GM19240 (cell line): Measurements from ENCODE around the gene USP7.

ENCODE experiments used
- DNase-seq: peaks from one replicate; pipeline ENCODE4 v3.0.0; 2011; ENCODE audit warnings: low spot score; ENCODE audit not compliant: insufficient read length

USP7 gene

GRCh38 chr16:8952281-8952751 lies 11.4 kb downstream of the USP7 start:
- DNase-seq: no peak

DNA sequence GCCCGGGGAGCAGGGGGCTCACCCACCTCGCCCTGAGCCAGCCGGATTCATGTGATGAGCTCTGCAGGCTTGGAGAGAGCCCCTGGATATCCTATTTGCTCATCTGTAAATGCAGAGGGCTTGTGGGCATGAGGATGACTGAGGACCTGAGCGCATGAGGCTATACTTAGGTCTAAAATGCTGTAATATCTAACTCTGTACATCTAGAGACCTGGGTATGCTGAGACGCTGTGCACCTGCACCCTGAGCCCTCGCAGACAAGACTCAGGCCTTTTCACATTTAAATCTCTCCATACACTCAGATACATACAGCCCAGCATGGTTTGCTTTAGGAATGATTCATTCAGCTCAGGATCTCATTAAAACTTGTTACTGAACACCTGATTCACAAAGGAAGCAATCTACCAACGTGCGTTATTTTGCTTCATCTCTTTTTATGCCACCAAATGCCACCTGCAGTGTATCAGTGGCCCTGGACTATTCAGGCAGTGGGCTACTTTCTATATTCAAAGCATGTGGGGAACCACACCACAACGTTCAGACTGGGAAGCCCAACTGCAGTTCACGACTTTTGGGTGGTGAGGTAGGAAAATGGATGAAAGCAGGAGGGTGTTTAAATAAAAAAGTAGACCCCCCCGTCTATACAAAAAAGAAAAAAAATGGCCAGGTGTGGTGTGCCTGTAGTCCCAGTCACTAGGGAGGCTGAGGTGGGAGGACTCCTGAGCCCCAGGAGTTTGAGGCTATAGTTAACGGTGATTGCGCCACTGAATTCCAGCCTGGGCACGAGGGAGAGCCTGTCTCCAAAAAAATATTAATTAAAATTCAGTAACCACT lies 12.0 kb downstream of the USP7 start:
- DNase-seq: no peak

- DNase-seq: no peak
These were observed 13.1 kb downstream of the USP7 start for GRCh38 chr16:8950580-8951077.

GRCh38 chr16:8949536-8950418 lies 13.9 kb downstream of the USP7 start:
- no peak for DNase-seq

DNA sequence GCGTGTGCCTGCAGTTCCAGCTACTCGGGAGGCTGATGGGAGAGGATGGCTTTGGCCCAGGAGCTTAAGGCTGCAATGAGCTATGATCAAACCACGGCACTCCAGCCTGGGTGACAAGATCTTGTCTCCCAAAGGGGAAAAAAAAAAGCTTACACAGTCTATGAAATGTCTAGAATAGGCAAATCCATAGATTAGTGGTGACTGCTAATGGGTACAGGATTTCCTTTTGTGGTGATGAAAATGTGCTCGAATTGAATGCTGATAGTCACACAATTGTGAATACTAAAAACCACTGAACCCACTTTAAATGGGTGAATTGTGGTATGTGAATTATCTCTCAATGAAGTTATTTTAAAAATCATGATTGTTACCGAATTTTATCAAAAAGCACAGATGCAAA lies 14.9 kb downstream of the USP7 start:
- no peak for DNase-seq

GRCh38 chr16:8948069-8948593 lies 15.6 kb downstream of the USP7 start:
- no peak for DNase-seq

DNA sequence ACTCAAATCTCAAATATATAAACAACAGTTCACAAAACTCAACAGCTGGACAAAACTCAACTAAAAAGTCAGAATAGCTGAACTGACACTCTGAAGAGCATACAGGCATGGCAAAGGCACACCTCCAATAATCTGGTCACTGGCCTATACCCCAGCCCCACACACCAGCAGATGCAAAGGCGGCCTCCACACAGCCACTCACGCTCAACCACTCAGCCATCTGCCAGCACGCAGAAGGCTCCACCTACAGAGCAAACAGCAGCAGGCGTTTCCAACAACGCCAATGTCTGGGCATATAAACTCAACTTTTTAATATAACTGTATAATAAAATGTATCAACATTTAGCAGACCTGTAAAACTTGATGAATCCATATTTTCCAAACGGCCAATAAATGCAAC lies 17.2 kb downstream of the USP7 start:
- DNase-seq: no peak

- DNase-seq: no peak
These were observed 17.9 kb downstream of the USP7 start for GRCh38 chr16:8945626-8946296.

DNA sequence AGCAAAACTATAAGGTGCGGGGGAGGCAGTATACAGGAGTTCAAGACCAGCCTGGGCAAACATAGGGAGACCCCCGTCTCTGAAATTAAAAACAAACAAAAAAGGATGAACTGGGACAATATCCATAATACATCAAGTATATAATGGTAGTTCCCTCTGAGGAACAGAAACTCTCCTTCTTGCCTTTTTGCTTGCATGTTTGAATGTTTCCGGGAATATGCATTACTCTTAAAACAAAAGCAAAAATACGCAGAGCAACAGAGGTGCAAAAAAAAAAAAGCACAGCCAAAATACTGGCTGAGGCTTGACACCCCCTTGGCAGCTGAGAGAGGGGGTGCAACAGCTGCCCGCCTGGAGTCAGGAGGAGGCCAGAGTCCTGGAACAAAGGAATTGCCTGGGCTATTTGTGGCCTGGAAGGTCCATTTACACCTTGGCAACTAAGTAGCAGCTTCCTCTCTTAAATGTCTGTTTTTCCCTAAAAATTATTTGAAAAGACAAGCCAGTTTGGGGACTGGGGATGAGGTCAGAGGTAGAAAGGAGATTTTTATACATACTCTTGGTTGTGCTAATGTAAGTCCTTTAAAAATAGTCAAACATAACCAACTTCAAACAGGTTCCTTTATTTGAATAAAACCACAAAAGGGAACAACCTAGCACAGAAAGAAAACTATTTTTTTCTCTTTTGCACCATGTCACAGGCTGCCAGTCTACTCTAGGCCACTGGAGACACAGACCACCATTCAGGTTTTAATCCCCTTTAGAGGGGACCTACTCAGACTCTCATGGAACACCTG lies 19.5 kb downstream of the USP7 start:
- peak; percentile 51 for DNase-seq

DNA sequence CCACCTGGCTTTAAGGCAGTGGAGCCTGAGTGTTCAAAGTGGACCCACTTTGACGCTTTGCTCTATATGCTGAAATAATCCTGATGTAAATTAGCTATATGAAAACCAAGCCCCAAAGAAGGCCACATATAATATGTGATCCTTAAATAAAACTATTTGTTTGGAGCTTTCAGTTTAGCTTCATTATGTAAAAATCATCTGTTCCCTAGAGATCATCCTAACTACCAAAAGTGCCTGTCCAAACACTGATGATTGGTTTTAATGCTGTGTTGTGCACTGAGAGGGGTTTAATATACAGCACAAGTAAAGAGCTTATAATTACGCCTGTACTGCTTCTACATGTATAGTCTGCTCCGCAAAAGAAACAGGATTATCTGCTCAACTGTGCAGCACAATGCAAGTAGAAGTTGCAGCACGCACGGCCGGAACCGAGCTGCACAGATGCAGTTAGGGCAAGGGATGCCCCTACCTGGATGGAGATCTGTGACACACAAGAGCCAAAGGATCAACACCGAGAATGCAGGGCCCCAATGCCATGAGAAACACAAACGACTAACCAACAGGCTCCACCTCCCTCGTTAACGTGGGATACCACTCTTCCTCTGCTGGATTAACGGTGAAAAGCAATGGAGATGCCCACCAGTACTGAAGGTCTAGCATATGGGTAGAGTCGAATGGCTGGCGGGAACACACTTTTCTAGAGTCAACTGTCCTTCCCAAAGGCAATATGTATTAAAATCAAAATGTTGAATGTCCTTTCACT lies 20.5 kb downstream of the USP7 start:
- DNase-seq: no peak

- no peak for DNase-seq
These were observed 21.9 kb downstream of the USP7 start for GRCh38 chr16:8941718-8942344.

GRCh38 chr16:8937803-8938202 lies 25.9 kb downstream of the USP7 start:
- DNase-seq: no peak

DNA sequence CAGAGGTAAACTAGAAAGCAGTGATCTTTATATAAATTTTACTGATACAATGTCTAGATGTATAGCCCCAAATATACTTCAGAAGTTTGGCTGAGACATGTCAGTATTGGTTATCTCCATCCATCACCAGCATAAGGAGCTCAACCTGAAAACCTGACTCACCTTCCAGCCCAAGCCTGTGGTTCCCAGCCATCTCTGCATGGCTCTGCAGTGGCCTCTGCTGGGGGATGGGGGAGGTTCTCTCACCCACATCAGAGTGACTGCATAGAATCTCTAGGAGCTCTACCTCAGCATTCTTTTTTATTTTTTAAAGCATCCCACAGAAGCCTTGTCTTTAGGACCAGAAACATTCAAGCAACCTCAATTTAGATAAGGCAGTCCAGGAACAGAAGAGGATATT lies 27.3 kb downstream of the USP7 start:
- DNase-seq: peak; percentile 57

GRCh38 chr16:8935989-8936388 lies 27.7 kb downstream of the USP7 start:
- DNase-seq: no peak

DNA sequence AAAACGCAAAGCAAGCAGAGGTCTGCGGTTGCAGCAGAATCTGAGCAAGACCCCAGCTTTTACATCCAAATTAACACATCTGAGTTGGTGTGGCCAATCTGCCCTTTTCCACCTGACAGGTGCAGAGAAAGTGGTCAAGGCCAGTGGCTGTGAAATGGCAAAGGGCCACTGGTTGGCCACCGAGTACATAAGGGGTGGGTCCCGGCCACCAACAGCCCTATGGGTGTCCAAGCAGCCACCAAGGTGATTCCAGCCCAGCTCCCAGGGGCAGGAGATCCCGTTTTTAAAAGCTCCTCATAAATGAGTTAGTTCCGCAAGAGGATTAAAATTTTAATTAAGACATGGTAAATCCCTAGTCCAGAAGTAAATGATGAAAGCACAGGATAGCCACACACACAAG lies 29.1 kb downstream of the USP7 start:
- DNase-seq: no peak

DNA sequence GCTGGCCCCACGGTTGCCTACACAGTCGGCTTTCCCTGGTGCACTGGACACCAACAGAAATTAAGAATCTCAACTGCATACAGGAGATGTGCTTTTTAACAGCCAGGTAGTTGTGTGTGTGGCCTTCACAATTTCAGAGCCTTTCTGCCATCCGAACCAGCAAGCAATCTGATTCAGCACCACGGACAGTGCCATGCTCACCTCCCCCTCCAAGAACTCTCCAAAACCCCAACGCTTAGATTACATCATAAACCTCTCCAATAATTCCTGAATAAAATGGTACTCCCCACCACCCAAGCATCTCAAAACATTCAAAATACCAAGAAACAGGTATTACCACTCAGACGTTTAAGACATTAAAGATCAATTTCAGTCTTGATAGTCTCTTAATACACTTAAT lies 31.8 kb downstream of the USP7 start:
- no peak for DNase-seq

DNA sequence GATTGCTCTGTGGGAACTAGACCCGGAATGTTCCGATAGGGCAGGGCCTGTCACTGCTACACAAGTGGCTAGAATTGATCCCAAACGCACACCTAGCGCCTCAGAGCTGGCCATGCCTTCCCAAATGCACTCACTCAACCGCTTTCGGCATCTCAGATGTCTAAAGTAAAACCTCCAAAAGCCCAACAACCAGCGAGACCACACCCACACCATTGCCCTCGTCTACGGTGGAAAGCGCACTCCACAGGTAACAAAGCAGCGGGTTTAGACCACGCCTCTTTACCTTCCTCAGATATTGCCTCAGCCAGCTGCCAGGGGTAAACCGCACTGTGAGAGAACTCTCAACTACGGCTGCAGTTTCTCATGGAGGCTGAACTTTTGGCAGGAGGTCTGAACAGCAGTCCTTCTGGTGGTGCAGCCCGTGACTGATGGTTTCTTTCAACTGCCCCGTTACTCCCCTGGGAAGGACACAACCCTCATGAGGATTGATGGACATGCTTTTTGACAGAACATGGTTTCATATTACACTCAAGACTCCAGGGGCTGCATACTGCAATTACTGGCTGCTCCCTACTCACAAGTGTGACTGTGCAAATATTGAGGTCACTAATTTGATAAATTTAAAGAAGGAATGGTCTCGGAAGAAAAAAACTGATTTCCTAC lies 34.5 kb downstream of the USP7 start:
- no peak for DNase-seq

GRCh38 chr16:8928467-8928957 lies 35.2 kb downstream of the USP7 start:
- no peak for DNase-seq

DNA sequence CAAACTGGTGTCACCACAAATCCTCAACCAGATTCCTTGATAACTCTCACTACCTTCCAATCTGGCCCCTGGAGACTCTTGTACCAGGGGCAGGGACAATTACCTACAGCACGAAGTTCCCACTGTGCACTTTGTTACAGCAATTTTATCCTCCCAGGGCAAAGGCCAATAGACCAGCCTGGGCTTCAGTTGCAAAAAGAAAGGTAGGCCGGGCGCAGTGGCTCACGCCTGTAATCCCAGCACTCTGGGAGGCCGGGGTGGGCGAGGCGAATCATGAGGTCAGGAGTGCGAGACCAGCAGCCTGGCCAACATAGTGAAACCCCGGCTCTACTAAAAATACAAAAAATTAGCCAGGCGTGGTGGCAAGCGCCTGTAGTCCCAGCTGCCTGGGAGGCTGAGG lies 36.9 kb downstream of the USP7 start:
- no peak for DNase-seq
